Left kidney (tissue), 2 donors: ENCODE results near the gene OPRM1. TPM values are rescaled to one million over a fixed set of nuclear protein-coding genes. Genes with fewer than 3 reads are reported as not detected.

Experiments
- DNase-seq: peaks from one replicate; pipeline ENCODE4 v3.0.0-alpha.2; 2013
- polyA plus RNA-seq: library from polyadenylated mRNA; unstranded; fragments of 120-200 nt; gene quantifications from one replicate; pipeline ENCODE4 v1.2.1, GENCODE V29; 2013; ENCODE audit not compliant: insufficient read length

Gene OPRM1
- polyA plus RNA-seq, 1 donor: 0.08 TPM

DNA sequence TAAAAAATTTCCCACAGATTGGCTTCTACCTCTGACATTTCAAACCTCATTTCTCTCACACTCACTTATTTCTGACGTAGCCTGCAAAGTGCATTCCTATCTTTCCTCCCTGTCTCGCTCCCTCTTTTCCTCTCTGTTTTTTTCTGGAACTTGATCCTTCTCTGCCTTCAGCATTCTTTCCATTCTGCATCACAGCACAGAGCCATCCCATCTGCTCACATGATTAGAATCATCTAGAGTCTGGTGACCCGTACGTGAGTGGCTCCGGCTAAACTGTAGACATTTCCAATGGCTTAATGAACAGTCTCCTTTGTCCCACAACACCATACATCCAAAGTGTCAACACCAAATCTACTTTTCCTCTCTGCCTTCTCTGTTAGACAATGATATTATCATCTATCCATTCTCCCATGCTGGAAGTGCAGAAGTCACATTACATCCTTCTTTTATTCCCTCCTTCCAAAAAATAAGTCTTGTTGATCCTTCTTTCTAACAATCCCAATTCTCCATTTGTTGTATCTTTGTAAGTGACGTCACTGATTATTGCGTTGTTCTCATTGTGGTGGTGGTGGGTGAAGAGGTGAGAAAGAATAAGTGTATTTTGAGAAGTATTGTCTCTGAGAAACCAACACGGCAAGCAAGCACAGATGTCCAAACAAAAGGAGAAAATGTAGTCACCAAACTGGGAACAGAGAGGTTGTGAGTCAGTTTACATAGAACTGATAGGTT, 41.6 kb downstream of the OPRM1 start:
- no peak for DNase-seq

DNA sequence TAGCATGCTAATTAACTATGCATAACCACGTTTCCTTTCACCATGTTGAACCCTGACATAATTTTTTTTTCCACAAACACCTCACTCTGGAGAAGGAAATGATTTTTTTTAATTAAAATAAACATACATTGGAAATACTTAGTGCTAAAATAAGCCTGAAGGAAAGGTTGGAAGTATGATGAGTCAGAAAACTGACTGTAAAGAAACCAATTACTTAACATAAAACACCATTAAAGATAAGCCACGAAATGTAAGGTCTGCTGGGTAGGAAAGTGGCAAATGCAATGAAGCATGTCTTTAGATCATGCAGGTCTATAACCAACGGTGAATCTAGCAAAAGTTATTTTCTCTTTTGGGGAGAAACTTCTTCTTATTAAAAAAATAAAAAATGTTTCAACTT, 47.5 kb downstream of the OPRM1 start:
- no peak for DNase-seq

DNA sequence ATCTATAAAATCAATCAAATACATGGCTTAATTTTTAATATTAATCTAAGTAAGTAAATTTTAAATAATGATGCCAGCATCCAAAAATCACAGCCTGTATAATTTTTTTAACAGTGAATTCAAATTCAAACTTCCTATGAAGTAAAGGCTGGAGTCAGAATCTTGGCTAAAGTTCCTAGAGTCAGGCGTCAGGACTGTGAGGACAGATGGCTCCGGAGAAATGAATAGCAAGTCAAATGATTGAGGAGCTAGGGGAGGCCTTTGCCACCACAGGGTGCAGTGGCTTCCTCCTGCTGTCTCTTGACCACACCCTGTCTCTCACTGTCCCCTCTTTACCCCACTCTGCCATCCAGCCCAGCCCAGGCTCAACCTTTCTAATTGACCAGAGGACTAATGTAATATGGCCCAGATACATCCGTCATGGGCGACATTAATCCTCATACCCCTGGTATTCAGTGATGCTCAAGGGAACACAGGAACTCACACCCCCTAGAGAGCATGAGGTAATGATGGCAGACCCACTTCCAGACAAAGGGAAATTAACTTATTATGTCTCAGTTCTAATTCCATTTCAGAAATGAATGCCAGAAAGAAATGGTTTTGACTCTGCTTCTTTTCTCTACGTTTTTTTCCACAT, 53.4 kb downstream of the OPRM1 start:
- no peak for DNase-seq

DNA sequence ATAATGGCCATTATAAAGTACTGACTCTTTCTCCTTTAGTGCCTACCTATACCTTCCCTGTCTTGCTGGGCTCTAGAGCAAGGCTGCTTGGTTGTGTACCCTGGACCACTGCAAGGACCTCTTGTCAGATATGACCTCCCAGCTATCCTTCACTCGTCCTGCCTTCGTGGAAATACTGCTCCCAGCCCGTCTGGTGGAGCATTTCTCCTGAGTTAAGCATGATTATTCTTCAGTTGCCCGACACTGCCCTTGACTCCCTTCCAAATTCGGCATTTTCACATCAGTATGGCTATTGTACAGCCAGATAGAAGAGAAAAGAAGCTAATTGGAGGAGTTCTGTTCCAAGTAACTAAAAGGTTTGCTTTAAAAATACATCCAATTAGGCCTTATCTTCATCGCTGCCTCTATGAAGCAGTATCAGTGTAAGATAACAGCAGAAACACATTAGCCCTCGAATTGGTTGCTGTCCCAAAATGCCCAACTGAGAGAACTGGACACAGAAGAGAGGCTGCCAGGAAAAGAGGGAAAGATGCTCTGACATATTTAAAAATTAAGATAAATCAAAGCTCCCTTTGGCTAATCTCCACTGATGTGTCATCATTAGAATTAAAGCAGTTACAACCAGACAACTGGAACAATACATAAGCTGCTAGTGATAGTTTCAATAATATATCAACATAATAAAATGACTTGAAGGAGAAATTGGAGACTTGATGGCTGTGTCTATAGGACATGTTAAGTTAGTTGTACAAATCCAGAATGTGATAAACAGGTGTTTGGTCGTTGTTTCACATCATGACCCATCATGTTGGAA, 54.4 kb downstream of the OPRM1 start:
- no peak for DNase-seq

DNA sequence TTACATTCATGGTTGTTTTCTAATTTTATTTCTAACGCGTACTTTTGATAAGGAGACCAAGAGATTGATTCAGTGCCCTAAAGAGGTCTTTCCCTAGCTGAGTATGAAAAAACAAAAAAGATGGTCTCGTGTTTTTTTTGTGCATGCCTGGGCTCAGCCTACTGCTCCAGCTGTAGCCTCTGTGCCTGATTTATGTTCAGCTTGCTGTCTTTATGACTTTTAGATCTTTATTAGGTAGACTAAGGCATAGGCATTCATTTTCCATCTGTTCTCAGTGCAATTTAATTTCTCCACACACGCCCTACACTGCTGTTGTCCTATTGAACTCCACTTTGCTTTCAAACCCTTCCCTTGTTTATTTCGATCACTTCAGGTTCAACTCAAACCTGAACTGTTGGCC, 56.5 kb downstream of the OPRM1 start:
- no peak for DNase-seq

DNA sequence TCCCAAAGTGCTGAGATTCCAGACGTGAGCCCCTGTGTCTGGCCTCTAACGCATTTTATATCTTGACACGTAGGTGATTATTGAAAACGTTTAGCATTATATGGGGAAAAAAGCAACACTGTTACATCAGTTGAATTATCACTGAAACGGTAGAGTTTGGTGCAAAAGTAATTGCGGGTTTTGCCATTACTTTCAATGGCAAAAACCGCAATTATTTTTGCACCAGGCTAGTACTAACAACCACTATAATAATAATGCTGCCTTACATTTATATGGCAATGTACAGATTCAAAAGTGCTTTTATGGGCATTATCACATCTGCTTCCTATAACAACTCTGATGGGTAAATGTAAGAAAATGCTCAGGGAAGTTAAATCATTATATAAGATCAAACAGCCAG, 57.3 kb downstream of the OPRM1 start:
- no peak for DNase-seq

DNA sequence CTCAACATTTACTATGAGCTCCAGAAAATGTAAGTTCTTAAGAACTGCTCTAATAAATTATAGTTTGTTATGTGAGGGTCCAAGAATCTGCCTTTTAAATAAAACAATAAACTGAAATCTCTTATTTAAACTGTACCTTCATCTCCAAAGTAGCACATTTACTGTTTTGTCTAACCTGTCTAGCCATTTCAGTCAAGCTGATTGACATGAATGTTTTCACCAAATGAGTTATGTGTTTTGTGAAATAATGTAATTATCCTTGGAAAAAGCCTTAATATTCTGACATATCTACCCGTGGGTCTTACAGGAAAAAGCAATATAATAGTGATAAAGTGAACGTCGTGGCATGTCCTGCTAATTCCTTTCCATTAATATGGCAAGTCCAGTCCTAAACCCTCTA, 57.8 kb downstream of the OPRM1 start:
- no peak for DNase-seq

DNA sequence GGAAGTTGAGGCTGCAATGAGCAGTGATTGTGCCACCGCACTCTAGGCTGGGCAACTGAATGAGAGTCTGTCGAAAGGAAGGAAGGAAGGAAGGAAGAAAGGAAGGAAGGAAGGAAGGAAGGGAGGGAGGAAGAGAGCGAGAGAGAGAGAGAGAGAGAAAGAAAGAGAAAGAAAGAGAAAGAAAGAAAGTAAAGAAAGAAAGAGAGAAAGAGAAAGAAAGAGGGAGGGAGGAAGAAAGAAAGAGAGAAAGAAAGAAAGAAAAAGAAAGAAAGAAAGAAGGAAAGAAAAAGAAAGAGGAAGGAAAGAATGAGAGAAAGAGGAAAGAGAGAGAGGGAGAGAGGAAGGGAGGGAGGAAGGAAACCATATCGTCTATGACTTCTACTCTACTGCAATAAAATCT, 60.2 kb downstream of the OPRM1 start:
- DNase-seq: no peak

DNA sequence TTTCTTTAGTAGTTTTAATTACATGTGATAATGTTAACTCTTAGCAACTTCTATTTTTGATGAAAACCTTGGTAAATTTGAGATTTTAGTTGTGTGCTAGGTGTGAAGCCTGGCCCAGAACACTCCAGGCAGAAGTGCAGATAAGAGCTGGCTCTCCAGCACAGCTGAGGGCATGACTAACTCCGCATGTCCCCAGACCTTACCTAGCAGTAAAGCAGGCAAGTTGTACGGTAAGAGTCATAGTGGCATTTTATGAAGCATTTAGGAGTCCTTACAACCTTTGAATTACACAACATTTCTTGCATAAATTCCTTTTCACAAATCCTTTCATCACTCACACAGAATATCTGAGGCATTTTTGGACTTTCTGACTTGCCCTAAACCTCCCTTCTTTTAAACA, 67.2 kb downstream of the OPRM1 start:
- no peak for DNase-seq

DNA sequence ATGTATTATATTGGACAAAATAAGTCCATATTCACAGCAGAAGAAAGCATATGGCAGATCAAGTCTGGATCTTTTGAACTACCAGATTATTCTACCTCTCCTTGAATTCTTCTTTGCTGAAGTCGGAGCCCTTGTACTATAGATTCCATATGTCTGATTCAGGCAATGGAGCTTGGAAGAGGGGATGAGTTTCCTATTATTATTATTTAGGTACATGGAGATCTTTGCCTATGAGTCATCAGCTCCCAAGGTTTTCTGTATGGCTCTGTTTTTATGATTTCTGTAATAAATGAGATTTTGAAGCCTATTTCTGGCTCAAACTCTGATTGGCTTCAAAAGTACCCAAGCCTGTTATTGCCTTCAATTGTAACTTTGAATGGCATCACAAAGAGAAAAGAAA, 72.0 kb downstream of the OPRM1 start:
- DNase-seq: no peak

DNA sequence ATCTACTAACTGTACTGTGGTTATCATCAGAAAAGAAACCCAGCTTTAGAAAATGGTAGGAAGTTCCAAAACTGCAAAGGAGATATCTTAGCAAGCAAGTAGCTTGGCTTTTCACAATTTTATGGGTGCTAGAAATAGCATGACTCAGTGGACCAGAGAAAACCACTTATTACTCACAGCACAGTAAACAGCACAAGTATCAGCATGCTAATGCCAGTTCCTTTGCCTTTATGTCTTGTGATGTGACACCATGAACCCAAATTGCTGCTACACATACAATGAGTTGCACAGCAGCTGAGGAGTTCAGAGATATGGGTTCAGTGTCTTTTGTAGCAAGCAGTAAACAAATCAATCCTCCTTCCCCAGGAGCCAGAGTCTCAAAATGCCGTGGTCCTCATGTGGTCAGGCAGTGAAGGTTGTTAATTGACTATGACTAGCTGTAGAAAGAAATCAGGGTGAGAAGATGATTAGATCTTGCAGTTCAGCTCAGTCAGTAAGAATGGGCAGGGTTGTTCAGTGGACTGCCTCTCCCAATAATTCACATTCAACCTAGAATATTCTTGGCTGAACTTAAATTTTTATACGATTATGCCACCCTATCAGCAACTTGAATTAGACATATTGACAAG, 73.3 kb downstream of the OPRM1 start:
- no peak for DNase-seq

DNA sequence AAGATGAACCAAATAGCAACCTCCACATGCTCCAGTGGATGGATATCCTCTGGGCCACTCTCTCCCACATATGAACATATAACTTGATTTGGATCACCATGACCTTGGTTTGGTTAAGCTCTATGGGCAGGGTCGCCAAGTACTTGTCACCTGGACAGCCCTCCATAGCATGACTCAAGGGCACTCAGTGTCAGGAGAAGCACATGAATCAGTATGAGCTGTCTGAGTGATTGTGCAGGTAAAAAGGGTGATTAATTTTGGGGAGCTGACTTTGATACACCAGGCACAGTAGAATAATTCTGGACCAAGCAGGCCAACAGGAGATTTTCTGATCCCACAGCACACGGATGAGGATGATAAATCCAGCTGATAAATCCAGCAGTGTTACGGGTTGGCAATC, 74.4 kb downstream of the OPRM1 start:
- no peak for DNase-seq

DNA sequence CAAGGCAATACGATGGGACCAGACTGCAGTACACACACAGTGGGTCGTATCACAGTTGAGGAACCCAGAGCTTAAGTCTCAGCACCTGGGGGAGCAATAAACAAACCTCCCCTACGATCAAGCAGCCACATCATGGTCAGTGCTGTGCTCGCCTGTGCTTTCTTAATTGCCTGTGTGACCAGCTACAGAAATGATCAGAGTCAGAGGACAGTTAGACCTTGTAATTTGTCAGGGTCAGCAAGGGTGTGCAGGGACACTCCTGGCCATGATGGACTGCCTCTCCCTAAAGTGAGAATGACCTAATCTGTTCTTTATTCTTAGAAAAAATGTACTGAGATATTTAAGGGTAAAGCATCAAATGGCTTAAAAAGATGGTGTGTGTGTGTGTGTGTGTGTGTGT, 78.4 kb downstream of the OPRM1 start:
- DNase-seq: no peak

DNA sequence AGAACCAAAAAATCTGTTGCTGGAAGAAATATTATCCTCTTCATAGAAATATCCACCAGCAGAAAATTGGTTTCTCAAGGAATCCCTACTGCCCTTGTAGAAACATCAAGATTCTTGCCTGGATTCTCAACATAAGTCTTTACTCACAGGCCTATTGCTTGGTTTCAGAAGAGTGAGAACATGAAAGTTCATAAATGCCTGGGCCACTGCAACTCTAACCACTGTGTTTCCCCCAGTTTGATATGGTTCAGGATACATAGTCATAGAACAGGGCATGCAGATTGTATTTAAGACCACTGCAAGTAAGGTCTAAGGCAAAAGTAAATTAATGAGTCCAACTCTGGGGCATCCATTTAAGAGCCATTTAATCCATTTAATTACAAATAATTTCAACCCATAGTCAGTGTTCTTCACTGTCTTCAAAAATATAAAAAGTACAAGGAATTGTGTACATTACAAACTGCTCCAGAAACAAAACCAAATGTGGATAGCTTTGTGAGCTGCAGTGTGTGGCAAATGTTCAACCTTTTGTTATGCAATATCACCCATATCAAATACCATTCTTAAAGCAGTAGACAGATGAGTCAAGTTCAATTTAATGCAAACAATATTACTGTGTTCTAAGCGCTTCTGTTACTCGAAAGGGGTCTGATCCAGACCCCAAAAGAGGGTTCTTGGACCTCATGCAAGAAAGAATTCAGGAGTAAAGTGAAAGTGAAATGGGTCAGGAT, 83.3 kb downstream of the OPRM1 start:
- DNase-seq: no peak

DNA sequence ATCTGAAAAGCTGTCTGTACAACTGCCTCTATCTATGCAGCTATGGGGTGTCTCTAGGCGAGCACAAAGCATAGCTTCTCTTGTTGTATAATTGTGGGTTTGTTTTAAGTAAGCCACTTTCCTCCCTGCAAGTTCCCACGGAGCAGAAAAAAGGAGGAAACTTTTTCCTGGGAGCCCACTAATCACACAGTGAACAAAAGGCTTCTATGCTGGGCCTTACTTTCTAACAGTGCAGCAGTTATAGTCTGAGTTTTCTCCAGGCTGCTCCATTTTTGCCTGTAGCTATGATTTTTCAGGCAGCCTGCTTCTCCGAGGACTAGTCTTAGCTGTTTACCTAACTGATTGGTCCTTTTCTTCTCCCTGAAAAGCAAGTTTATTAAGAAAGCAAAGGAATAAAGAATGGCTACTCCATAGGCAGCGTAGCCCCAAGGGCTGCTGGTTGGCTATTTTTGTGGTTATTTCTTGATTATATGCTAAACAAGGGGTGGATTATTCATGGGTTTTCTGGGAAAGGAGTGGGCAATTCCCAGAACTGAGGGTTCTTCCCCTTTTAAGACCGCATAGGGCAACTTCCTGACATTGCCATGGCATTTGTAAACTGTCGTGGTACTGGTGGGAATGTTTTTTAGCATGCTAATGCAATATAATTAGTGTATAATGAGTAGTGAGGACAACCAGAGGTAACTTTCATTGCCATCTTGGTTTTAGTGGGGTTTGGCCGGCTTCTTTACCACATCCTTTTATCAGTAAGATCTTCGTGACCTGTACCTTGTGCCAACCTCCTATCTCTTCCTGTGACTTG, 84.3 kb downstream of the OPRM1 start:
- no peak for DNase-seq

DNA sequence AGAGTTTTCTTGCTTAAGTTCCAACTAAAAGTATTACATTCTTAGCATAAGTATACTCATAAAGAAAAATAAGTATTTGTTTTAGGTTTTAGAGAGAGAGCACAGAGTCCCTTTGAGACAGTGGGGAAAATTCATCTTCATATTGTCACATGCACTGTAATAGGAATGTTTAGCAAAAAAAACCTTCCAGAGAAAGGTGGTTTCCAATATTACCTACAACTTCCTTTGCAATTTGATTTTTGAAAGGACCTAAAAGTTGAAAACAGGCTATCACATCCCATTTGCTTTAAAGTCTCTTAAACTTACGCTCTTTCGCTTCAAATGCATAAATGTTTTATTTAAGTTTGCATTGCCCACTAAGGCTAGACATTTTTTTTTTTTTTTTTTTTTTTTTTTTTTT, 86.4 kb downstream of the OPRM1 start:
- DNase-seq: no peak

DNA sequence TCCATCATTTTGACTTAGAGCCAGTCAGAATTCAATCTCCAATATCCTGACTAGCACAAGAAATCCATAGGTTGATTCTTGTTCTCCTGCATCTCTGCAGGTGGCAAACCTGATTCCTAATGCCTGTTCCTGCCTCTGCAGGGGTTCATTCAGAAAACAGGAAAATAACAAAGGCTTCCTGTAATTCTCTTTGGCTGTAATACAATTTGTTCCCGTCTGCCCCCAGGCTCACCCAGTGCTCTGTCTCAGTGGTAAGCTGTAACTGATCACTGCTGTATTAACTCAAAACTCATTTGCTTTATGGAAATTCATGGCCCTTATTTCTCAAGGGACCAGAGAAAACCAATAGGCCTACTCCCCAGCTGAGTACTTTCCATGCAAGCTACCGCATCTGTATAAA, 88.6 kb downstream of the OPRM1 start:
- no peak for DNase-seq

DNA sequence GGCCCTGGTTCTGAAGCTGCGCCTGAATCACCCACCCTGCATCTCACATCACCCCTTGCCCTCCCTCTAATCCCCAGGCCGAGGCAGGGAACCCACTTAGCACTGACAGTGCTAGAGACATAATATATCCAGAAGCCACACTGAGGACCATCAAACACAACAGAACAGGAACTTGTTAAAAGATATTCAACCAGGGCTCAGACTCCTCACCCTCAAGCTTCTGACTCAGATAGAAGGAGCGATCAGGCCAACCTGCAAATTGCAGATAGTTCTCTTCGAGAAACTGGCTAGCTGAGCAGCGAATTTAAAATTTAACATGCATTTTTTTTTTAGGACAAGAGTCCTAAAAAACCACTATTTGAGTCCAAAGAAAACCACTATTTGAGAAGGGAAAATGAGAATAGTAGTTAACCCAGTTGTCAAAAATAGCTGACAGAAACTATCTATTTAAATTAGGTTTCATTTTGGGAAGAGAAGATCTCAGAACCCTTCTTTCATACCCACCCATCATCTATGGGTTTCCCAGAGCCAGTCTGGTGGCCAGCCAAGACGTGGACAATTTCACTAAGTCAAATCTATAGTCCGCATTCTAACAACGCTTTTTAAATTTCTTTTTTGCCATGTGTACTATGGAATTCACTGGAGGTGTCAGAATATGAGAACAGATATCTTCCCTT, 95.6 kb downstream of the OPRM1 start:
- DNase-seq: no peak

DNA sequence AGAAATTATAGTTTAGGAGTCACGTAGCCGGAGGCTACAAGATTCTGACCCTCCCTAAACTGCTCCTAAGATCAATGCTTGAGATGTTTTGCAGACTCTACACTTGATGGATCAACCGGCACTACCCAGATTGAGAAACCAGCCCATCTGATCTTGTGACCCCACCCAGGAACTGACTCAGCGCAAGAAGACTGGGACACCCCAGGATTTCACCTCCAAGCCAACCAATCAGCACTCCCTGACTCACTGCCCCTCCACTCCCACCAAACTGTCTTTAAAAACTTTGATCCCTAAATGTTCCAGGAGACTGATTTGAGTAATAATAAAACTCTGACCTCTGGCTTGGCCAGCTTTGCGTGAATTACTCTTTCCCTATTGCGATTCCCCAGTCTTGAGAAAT, 99.8 kb downstream of the OPRM1 start:
- DNase-seq: no peak

DNA sequence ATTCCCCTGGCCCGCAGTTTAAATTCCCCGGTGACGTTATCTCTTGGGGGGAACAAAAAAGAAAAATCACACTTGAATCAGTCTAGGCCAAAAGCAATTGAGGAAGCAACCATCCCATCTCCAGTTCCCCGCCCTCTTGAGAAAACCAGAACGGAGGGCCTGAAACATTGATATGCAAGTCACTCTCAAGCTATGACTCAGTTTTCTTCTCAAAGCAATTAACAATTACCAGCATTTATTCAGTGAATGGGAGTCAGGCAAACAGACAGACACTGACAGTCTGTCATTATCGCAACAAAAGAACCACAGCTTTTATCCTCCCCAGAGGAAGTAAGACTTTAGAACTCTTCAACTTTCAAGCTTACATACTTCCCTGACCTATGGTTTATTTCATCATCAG, 100.9 kb downstream of the OPRM1 start:
- no peak for DNase-seq

DNA sequence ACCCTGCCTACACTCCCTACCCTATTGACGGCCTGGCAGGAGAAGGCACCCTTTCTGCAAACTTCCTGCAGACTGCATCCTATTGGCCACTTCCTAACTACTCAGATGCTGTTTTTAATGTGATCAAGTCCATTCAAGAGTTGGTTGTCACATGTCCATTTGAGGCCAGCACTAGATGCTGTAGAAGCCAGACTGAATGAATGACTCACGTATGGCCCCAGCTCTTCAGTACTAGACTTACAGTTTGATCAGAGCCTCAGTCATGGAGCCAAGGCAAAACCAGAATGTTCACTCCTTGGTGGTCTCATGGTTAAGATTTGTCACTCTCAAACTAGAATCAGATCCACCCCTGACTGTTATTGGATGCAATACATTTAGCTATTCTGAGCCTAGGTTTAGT, 101.7 kb downstream of the OPRM1 start:
- DNase-seq: no peak
